Mammary microvascular endothelial cell (primary cell): ENCODE measurements around the gene MAP2K5. TPM values are rescaled to one million over a fixed set of nuclear protein-coding genes. Genes with fewer than 3 reads are reported as not detected.

ENCODE experiments used
- total RNA-seq: library from RNA; depleted of rRNA; stranded (reverse); fragments of >200 nt; gene quantifications from 2 replicates; pipeline ENCODE4 v1.2.3, GENCODE V29; 2015

The MAP2K5 gene
- total RNA-seq: 4.0 and 4.8 TPM in 2 replicates

DNA sequence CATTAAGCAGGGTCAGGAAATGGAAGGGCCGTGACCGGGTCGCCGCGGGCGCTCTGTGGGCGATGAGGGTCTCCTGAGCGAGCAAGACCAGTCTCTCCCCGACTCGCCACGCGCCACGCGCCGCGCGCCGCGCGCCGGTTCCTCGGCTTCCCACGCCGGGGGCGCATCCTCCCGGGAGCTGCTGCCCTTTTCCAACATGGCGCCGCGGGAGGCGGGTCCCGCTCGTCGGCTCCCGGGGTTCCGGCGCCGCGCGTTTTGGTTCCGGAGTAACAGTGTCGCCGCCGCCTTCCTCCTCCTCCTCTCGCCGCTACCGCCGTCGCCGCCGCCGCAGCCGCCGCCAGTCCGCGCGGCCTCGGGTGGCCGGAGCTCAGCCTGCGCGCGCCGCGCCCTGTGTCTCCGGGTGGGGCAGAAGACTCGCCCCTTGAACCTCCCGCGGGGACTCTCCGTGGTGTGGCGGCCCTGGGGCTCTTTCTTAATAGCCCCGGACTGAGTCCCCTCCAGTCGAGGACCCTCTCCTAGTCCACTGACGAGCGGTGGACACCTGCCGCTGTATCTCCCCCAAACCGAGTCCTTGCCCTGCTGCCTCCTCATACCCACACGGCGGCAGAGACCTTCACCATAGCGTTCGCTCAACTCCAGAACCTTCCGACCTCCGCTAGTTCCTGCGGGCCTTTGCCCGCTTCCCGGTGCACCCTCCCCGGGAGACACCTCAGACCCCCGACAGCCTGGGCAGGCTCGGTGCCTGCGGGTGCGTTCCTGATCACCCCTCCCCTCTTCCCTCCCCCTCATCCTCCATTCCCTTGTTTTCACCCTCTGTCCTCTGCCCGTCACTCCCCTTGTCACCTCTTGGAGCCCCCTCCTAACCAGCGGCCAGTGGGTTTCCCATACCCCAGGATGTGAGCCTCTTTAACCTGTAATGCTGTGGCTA, at the start of gene MAP2K5:
Gene MAP2K5, plus strand, starts transcription at position 284 of the 928 bp plus-strand sequence. Its CDS starts 633 bp downstream, at position 917.

DNA sequence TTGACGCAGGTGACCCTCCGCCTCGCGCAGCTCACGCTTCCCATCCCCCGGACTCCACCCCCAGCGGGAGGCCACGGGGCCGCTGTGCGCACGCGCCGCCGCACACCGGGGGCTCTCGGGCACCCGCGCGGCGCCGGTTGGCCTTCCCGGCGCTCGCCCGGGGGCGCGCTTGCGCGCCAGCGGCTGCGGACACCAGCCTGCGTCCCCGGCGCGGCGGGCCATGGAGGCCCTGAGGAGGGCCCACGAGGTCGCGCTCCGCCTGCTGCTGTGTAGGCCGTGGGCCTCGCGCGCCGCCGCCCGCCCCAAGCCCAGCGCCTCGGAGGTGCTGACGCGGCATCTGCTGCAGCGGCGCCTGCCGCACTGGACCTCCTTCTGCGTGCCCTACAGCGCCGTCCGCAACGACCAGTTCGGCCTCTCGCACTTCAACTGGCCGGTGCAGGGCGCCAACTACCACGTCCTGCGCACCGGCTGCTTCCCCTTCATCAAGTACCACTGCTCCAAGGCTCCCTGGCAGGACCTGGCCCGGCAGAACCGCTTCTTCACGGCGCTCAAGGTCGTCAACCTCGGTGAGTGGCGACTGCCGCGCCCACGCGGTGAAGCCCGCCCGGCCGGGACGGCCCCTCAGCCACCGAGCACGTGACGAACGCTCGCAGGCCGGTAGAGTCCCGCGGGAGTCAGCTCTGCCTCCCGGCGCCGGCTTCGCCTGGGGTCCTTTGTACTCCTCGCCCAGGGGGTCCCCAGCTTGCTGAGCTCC, 21.3 kb upstream of the MAP2K5 start, which contains the start of gene C15orf61:
Gene C15orf61, plus strand, starts transcription at position 103 of the 754 bp plus-strand sequence. Its CDS starts 118 bp downstream, at position 221.

DNA sequence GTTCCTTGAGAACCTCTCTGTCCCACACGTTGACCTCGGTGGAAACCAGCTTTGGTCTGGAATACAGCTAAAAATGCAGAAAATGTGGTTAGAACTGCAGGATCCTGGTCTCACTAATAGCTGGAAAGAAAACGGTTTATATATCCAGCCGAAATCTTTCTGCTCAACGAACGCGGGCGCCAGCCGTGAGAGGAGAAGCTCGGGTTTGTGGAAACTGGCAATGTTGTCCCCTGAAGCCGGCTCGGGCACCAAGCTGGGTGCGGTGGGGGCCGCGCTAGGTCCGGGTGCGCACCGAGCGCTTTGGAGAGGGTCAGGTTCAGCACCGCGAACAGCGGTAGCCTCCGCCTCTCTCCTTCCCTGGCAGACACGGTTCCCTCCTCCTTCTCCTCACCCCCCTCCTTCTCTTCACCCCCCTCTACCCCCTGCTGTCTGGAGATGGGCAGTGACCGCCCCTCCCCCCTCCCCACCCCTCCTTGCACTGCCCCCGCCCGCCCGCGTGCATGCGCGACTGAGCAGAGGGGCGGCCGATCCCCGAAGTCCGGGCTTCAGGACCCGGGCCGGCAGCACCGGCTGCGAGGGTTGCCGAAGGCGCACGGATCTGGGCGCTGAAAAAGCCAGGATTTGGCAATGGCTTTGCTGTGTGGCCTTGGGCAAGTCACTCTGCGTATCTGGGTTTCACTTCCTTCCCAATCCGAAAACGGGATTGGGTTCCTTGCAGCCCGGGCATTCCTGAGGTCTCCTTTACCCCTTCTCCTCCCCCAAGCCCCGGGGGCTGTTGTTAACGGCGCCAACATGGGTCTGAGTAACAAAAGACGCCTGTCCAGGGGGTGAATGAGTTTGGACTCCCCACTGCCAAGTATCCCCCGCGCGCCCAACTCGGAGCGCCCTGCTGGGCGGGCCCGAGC, 282.7 kb downstream of the MAP2K5 start, which contains the start of gene SKOR1:
Gene SKOR1, plus strand, starts transcription at position 534 of the 905 bp plus-strand sequence. Its CDS starts 94 bp downstream, at position 628.

DNA sequence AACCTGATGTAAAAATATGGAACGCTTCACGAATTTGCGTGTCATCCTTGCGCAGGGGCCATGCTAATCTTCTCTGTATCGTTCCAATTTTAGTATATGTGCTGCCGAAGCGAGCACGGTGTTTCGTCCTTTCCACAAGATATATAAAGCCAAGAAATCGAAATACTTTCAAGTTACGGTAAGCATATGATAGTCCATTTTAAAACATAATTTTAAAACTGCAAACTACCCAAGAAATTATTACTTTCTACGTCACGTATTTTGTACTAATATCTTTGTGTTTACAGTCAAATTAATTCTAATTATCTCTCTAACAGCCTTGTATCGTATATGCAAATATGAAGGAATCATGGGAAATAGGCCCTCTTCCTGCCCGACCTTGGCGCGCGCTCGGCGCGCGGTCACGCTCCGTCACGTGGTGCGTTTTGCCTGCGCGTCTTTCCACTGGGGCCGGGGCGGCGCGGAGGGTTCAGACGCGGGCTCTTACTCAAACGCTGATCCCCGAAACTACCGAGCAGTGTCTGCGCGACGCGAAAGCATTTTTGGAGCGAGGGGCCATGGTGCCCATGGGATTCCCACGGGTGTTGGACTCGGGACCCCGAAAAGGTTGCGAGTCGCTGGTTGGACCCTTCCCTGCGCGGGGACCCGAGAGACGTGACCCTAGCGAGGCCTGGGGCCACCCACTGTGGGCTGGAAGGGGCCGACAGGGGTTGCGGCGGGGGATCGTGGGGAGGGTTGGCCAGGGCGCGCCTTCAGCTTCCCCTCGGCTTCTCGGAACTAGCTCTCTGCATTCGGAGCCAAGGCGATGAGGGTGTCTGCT, 297.6 kb downstream of the MAP2K5 start, which contains the start of gene RNU6-1:
Gene RNU6-1, minus strand, starts transcription at position 117 of the 820 bp plus-strand sequence.

Other genes starting within 250 kb of the MAP2K5 start
- gene C15orf61, start 21.6 kb upstream of the MAP2K5 start, total RNA-seq: 2.3 and 4.5 TPM in 2 replicates